HG03060 (cell line): ENCODE results near the gene RPRD1A.
"Not testable (repeated sequence)": the region's sequence is repeated elsewhere in the genome, so short reads cannot be mapped to it uniquely, and the experiment has no call there.

ENCODE experiments used
- ATAC-seq: cut with Tn5 transposase; IDR thresholded peaks from one replicate; pipeline ENCODE4 v1.9.1; 2021; ENCODE audit warnings: low read depth, moderate number of reproducible peaks; ENCODE audit not compliant: unreplicated experiment

The RPRD1A gene

GRCh38 chr18:36081118-36081517, 13.8 kb upstream of the RPRD1A start:
- ATAC-seq, result not testable (repeated sequence)

- no peak for ATAC-seq
Measured at GRCh38 chr18:36078751-36079529, 11.6 kb upstream of the RPRD1A start.

- ATAC-seq, result not testable (repeated sequence)
Measured at GRCh38 chr18:36077764-36078163, 10.4 kb upstream of the RPRD1A start.

GRCh38 chr18:36075862-36076587, 8.7 kb upstream of the RPRD1A start:
- ATAC-seq, result no peak

GRCh38 chr18:36074435-36074834, 7.1 kb upstream of the RPRD1A start:
- ATAC-seq, result no peak

- ATAC-seq, result no peak
Measured at GRCh38 chr18:36073676-36074075, 6.3 kb upstream of the RPRD1A start.

- ATAC-seq, result not testable (repeated sequence)
Measured at GRCh38 chr18:36072406-36072805, 5.0 kb upstream of the RPRD1A start.

- ATAC-seq, result no peak
Measured at GRCh38 chr18:36066686-36067054, 689 bp downstream of the RPRD1A start.

GRCh38 chr18:36066001-36066400, 1.4 kb downstream of the RPRD1A start:
- ATAC-seq, result no peak

GRCh38 chr18:36064809-36065079, 2.6 kb downstream of the RPRD1A start:
- not testable (repeated sequence) for ATAC-seq

- ATAC-seq, result no peak
Measured at GRCh38 chr18:36064027-36064808, 3.1 kb downstream of the RPRD1A start.

- ATAC-seq, result no peak
Measured at GRCh38 chr18:36058674-36059073, 8.7 kb downstream of the RPRD1A start.

- no peak for ATAC-seq
Measured at GRCh38 chr18:36051760-36052159, 15.6 kb downstream of the RPRD1A start.

GRCh38 chr18:36050479-36050878, 16.9 kb downstream of the RPRD1A start:
- ATAC-seq, result no peak

GRCh38 chr18:36047521-36047920, 19.8 kb downstream of the RPRD1A start:
- ATAC-seq, result no peak

GRCh38 chr18:36046898-36047297, 20.5 kb downstream of the RPRD1A start:
- no peak for ATAC-seq

GRCh38 chr18:36045241-36045991, 21.9 kb downstream of the RPRD1A start:
- no peak for ATAC-seq

- no peak for ATAC-seq
Measured at GRCh38 chr18:36043153-36043552, 24.2 kb downstream of the RPRD1A start.

- no peak for ATAC-seq
Measured at GRCh38 chr18:36041146-36041545, 26.2 kb downstream of the RPRD1A start.

GRCh38 chr18:36038102-36038663, 29.2 kb downstream of the RPRD1A start:
- ATAC-seq, result no peak
